ENCODE data around the gene MOV10. TPM values are rescaled to one million over a fixed set of nuclear protein-coding genes. Genes with fewer than 3 reads are reported as not detected.

Gene MOV10
- total RNA-seq, 2 donors from 2014 or later = 28.3 to 31.9 TPM

- Histone ChIP-seq H3K4me1 (ENCODE audit: control insufficient read depth in 1 of 2, low read depth in 2 of 2) (peaks cover 7 to 19% of the 10 kb centered on the region in 2 donors), H3K9me3 (no peaks in the 10 kb centered on the region), H3K27me3 (replicated peaks; ENCODE audit: insufficient read depth) (no peaks in the 10 kb centered on the region), H3K36me3 (no peaks in the 10 kb centered on the region), H3K27ac (no peak overlapping the region), H3K4me3 (no peak overlapping the region)
- ATAC-seq (ENCODE audit: insufficient number of reproducible peaks, low FRiP score, low read depth) (no peak), DNase-seq (ENCODE audit: low spot score) (no peak)
- TF ChIP-seq CTCF (IDR thresholded peaks at IDR 0.05) = no peak
Observed at GRCh38 chr1:112678605-112679004, 4.1 kb downstream of the MOV10 start.

- no peak overlapping the region for H3K4me3 ChIP-seq
- DNase-seq (ENCODE audit: low spot score) (no peak), ATAC-seq (ENCODE audit: insufficient number of reproducible peaks, low FRiP score, low read depth) (no peak)
- TF ChIP-seq CTCF (IDR thresholded peaks at IDR 0.05) = no peak
- no peaks in the 10 kb centered on the region for H3K27me3 ChIP-seq (replicated peaks; ENCODE audit: insufficient read depth)
- no peaks in the 10 kb centered on the region for H3K4me1 ChIP-seq (ENCODE audit: control insufficient read depth in 1 of 2, low read depth in 2 of 2)
- H3K36me3 ChIP-seq = peaks cover 8% of the 10 kb centered on the region
- no peaks in the 10 kb centered on the region for H3K9me3 ChIP-seq
- H3K27ac ChIP-seq = no peak overlapping the region
Observed at GRCh38 chr1:112685913-112686312, 11.5 kb downstream of the MOV10 start.

- DNase-seq (ENCODE audit: low spot score) = no peak
- TF ChIP-seq CTCF (IDR thresholded peaks at IDR 0.05) = no peak
- no peaks in the 10 kb centered on the region for H3K4me1 ChIP-seq (ENCODE audit: control insufficient read depth in 1 of 2, low read depth in 2 of 2)
- H3K36me3 ChIP-seq = peaks cover 8% of the 10 kb centered on the region
- ATAC-seq (ENCODE audit: insufficient number of reproducible peaks, low FRiP score, low read depth) = no peak
- H3K27me3 ChIP-seq (replicated peaks; ENCODE audit: insufficient read depth) = no peaks in the 10 kb centered on the region
- H3K9me3 ChIP-seq = no peaks in the 10 kb centered on the region
- no peak overlapping the region for H3K27ac ChIP-seq
- no peak overlapping the region for H3K4me3 ChIP-seq
Observed at GRCh38 chr1:112686417-112686816, 12.0 kb downstream of the MOV10 start.

GRCh38 chr1:112686835-112687234 is 12.4 kb downstream of the MOV10 start:
- H3K4me3 ChIP-seq = no peak overlapping the region
- H3K9me3 ChIP-seq = no peaks in the 10 kb centered on the region
- ATAC-seq (ENCODE audit: insufficient number of reproducible peaks, low FRiP score, low read depth) (no peak), DNase-seq (ENCODE audit: low spot score) (no peak)
- no peaks in the 10 kb centered on the region for H3K4me1 ChIP-seq (ENCODE audit: control insufficient read depth in 1 of 2, low read depth in 2 of 2)
- TF ChIP-seq CTCF (IDR thresholded peaks at IDR 0.05) = no peak
- no peak overlapping the region for H3K27ac ChIP-seq
- H3K36me3 ChIP-seq = peaks cover 11% of the 10 kb centered on the region
- no peaks in the 10 kb centered on the region for H3K27me3 ChIP-seq (replicated peaks; ENCODE audit: insufficient read depth)

GRCh38 chr1:112687361-112687760 is 12.9 kb downstream of the MOV10 start:
- Histone ChIP-seq H3K27me3 (replicated peaks; ENCODE audit: insufficient read depth) (no peaks in the 10 kb centered on the region), H3K9me3 (no peaks in the 10 kb centered on the region), H3K27ac (no peak overlapping the region), H3K4me3 (no peak overlapping the region), H3K4me1 (ENCODE audit: control insufficient read depth in 1 of 2, low read depth in 2 of 2) (no peaks in the 10 kb centered on the region), H3K36me3 (peaks cover 11% of the 10 kb centered on the region)
- no peak for TF ChIP-seq CTCF (IDR thresholded peaks at IDR 0.05)
- ATAC-seq (ENCODE audit: insufficient number of reproducible peaks, low FRiP score, low read depth) (no peak), DNase-seq (ENCODE audit: low spot score) (no peak)
